Suppressor macrophage treated with lipopolysaccharide for 4 hours (primary cell): Measurements from ENCODE around the gene KCTD19.
A peak's percentile ranks its signal among the peaks of the same experiment; 100 is the strongest.

Source experiments
- DNase-seq: peaks from one replicate; pipeline ENCODE4 v3.0.0-alpha.2; 2020

KCTD19 gene

DNA sequence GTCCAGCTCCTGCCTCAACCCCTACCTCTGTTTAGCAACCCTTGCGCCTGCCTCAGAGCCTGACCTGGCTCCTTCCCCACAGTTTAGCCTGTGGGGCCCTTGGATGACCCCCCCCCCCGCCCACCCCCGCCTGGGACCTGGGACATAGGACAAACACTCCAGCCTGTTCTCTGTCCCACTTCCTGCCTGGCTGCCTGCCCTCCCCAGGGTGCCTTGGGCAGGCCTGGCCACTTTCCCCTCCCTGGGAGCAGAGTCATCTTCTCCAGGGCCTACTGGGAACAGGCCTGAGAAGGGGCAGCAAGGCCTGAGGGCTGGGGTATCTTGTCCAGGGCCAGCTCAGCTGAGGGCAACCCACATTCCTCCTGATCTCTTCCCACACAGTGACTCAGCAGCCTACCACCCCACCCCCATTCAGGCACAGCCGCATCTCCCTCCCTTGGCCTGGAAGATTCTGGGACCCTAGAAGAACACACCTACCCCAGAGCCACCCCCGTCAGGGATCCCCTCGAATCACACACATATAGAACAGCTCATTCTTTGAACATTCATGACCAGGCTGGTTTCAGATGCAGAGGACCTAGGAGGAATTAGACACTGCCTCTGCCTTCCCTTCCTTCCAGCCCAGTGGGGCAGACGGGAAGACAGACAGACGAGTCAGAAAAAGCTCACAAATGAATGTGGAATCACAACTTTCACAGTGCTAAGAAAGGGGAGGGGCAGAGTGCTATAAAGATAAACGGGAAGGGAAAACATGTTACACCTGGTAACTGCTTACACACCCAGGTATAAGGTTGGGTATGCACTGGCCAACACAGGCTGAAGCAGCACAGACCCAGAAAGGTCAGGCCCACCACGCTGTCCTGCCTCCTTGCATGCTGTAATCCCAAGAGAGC lies 85.3 kb downstream of the KCTD19 start:
- DNase-seq, result peak; percentile 39

DNA sequence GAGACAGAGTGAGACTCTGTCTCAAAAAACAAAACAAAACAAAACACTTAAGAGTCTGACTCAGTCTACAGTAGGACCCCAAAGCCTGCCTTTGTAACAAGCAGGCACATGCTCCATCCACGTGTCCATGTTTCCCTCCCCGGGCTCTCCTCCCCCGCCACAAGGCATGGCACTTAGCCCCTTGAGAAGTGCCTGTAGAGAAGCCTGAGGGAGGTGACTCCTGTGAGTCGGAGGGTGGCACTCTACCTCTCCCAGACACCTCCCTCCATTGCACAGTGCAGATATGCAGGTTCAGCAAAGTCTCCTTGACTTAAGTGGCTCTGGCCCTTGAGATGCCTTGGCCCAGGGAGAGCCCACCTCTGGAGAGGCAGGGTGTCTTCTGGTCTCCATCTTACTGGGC lies 86.0 kb downstream of the KCTD19 start:
- DNase-seq, result no peak
